GM21526 (cell line): Measurements from ENCODE around the gene TXNDC11.

Experiments used
- ATAC-seq: cut with Tn5 transposase; IDR thresholded peaks from one replicate; pipeline ENCODE4 v1.9.1; 2021; ENCODE audit warnings: moderate library complexity; ENCODE audit not compliant: unreplicated experiment, low FRiP score

TXNDC11 gene

GRCh38 chr16:11755022-11755760 lies 12.5 kb upstream of the TXNDC11 start:
- no peak for ATAC-seq

GRCh38 chr16:11752856-11753255 lies 10.2 kb upstream of the TXNDC11 start:
- ATAC-seq: no peak

- no peak for ATAC-seq
Measured at GRCh38 chr16:11750056-11750455, 7.4 kb upstream of the TXNDC11 start.

- ATAC-seq: no peak
Measured at GRCh38 chr16:11748404-11749254, 6.0 kb upstream of the TXNDC11 start.

- ATAC-seq: no peak
Measured at GRCh38 chr16:11747949-11748403, 5.3 kb upstream of the TXNDC11 start.

GRCh38 chr16:11744075-11744470 lies 1.4 kb upstream of the TXNDC11 start:
- no peak for ATAC-seq

GRCh38 chr16:11743308-11744074 lies 834 bp upstream of the TXNDC11 start:
- ATAC-seq: no peak

GRCh38 chr16:11742093-11742535 lies 543 bp downstream of the TXNDC11 start:
- ATAC-seq: peak; percentile 29

- ATAC-seq: no peak
Measured at GRCh38 chr16:11740567-11740966, 2.1 kb downstream of the TXNDC11 start.

- ATAC-seq: no peak
Measured at GRCh38 chr16:11738742-11739544, 3.7 kb downstream of the TXNDC11 start.

GRCh38 chr16:11737713-11738112 lies 4.9 kb downstream of the TXNDC11 start:
- no peak for ATAC-seq

- no peak for ATAC-seq
Measured at GRCh38 chr16:11736903-11737302, 5.8 kb downstream of the TXNDC11 start.

- no peak for ATAC-seq
Measured at GRCh38 chr16:11735787-11736186, 6.9 kb downstream of the TXNDC11 start.

GRCh38 chr16:11734653-11735043 lies 8.0 kb downstream of the TXNDC11 start:
- ATAC-seq: no peak

- ATAC-seq: no peak
Measured at GRCh38 chr16:11734025-11734652, 8.5 kb downstream of the TXNDC11 start.

GRCh38 chr16:11731222-11731621 lies 11.4 kb downstream of the TXNDC11 start:
- no peak for ATAC-seq

GRCh38 chr16:11729787-11730186 lies 12.9 kb downstream of the TXNDC11 start:
- no peak for ATAC-seq

- ATAC-seq: no peak
Measured at GRCh38 chr16:11727796-11728543, 14.7 kb downstream of the TXNDC11 start.

- no peak for ATAC-seq
Measured at GRCh38 chr16:11726008-11726407, 16.6 kb downstream of the TXNDC11 start.
